Measurements from ENCODE around the gene IFT43. TPM values are rescaled to one million over a fixed set of nuclear protein-coding genes. Genes with fewer than 3 reads are reported as not detected.

The IFT43 gene
- total and polyA plus RNA-seq, 9 of the 15 experiments (the other 6 are each of a cell fraction or from before 2014, with no cell fraction given), result 4.9 to 12.8 (median 8.0) TPM

GRCh38 chr14:76053572-76054355 lies 68.2 kb downstream of the IFT43 start (continued):
- TF ChIP-seq ZNF395 (CRISPR knock-in tag; IDR thresholded peaks at IDR 0.05) (no peak), GATA2 (CRISPR knock-in tag; IDR thresholded peaks at IDR 0.05) (no peak), MAFF (IDR thresholded peaks at IDR 0.05; ENCODE audit: low read length) (peak; percentile 87), ZNF436 (CRISPR knock-in tag; IDR thresholded peaks at IDR 0.05) (no peak), ZNF316 (IDR thresholded peaks at IDR 0.05) (peak; percentile 90), MEF2A (IDR thresholded peaks at IDR 0.05; ENCODE audit: control insufficient read depth, low read depth, low read length) (no peak), YBX1 (IDR thresholded peaks at IDR 0.05) (no peak), NUFIP1 (IDR thresholded peaks at IDR 0.05; ENCODE audit: partially characterized antibody) (no peak), NCOA1 (IDR thresholded peaks at IDR 0.05; ENCODE audit: low read depth) (no peak), ZNF133 (CRISPR knock-in tag; IDR thresholded peaks at IDR 0.05) (no peak), ARID1B (IDR thresholded peaks at IDR 0.05) (no peak), SRF (CRISPR knock-in tag; IDR thresholded peaks at IDR 0.05) (no peak), KLF13 (tag; IDR thresholded peaks at IDR 0.05; ENCODE audit: borderline replicate concordance, low read depth) (no peak), MAFK (IDR thresholded peaks at IDR 0.05; ENCODE audit: low read length) (peak; percentile 89), ZNF165 (CRISPR knock-in tag; IDR thresholded peaks at IDR 0.05; ENCODE audit: borderline replicate concordance) (no peak), NFRKB (IDR thresholded peaks at IDR 0.05; ENCODE audit: low read depth) (no peak), MED1 (CRISPR knock-in tag; IDR thresholded peaks at IDR 0.05; ENCODE audit: borderline replicate concordance) (no peak), KLF1 (tag; IDR thresholded peaks at IDR 0.05) (no peak), ZNF408 (CRISPR knock-in tag; IDR thresholded peaks at IDR 0.05; ENCODE audit: low read depth) (no peak), SMC3 (conservative IDR thresholded peaks at IDR 0.05; ENCODE audit: insufficient read depth, low read depth, low read length) (no peak)
- TF ChIP-seq, protein P1, sequence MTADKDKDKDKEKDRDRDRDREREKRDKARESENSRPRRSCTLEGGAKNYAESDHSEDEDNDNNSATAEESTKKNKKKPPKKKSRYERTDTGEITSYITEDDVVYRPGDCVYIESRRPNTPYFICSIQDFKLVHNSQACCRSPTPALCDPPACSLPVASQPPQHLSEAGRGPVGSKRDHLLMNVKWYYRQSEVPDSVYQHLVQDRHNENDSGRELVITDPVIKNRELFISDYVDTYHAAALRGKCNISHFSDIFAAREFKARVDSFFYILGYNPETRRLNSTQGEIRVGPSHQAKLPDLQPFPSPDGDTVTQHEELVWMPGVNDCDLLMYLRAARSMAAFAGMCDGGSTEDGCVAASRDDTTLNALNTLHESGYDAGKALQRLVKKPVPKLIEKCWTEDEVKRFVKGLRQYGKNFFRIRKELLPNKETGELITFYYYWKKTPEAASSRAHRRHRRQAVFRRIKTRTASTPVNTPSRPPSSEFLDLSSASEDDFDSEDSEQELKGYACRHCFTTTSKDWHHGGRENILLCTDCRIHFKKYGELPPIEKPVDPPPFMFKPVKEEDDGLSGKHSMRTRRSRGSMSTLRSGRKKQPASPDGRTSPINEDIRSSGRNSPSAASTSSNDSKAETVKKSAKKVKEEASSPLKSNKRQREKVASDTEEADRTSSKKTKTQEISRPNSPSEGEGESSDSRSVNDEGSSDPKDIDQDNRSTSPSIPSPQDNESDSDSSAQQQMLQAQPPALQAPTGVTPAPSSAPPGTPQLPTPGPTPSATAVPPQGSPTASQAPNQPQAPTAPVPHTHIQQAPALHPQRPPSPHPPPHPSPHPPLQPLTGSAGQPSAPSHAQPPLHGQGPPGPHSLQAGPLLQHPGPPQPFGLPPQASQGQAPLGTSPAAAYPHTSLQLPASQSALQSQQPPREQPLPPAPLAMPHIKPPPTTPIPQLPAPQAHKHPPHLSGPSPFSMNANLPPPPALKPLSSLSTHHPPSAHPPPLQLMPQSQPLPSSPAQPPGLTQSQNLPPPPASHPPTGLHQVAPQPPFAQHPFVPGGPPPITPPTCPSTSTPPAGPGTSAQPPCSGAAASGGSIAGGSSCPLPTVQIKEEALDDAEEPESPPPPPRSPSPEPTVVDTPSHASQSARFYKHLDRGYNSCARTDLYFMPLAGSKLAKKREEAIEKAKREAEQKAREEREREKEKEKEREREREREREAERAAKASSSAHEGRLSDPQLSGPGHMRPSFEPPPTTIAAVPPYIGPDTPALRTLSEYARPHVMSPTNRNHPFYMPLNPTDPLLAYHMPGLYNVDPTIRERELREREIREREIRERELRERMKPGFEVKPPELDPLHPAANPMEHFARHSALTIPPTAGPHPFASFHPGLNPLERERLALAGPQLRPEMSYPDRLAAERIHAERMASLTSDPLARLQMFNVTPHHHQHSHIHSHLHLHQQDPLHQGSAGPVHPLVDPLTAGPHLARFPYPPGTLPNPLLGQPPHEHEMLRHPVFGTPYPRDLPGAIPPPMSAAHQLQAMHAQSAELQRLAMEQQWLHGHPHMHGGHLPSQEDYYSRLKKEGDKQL (CRISPR knock-in tag; IDR thresholded peaks at IDR 0.05; ENCODE audit: borderline replicate concordance), result no peak
- TF ChIP-seq, protein P2, sequence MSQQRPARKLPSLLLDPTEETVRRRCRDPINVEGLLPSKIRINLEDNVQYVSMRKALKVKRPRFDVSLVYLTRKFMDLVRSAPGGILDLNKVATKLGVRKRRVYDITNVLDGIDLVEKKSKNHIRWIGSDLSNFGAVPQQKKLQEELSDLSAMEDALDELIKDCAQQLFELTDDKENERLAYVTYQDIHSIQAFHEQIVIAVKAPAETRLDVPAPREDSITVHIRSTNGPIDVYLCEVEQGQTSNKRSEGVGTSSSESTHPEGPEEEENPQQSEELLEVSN (IDR thresholded peaks at IDR 0.05; ENCODE audit: borderline replicate concordance in 1 of 2, extremely low read depth in 1 of 2, insufficient read depth in 1 of 2, insufficient read length in 1 of 2, low read depth in 1 of 2, low read length in 1 of 2, poor library complexity in 1 of 2, severe bottlenecking in 1 of 2), result no peak

All from K562 (cell line).